ENCODE data around the gene PHETA2.
"Not testable (repeated sequence)": the region's sequence is repeated elsewhere in the genome, so short reads cannot be mapped to it uniquely, and the experiment has no call there.

PHETA2 gene

DNA sequence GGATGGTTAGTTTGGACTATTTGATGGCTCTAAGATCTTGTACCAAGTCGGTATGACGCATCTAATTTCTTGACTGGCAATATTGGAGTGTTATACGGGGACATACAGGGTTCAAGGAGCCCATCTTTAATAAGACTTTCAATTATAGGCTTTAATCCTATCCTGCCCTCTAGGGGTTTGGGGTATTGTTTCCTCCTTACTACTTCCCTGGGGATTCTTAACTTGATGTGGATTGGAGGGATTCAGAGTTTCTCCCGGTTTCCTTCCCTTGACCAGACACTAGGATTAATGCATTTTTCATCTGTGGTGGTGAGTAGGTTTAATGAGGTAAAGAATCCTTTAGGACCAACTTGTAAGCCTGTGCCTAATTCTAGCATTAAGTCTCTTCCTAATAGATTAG is 37.8 kb downstream of the PHETA2 start:
- no peak for DNase-seq

DNA sequence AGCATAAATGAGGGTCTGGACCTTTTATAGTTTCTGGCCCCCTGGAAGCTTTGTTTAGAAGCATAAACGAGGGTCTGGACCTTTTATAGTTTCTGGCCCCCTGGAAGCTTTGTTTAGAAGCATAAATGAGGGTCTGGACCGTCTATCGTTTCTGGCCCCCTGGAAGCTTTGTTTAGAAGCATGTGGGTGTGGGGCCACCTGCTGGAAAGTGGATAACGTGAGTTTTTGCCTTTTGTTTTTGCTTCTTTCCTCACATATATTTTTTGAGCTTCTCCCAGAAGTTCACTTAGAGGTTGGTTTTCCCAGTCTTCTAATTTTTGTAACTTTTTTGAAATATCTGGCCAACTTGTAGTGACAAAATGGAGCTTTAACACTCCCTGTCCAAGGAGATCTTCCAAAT is 38.7 kb downstream of the PHETA2 start:
- not testable (repeated sequence) for DNase-seq

DNA sequence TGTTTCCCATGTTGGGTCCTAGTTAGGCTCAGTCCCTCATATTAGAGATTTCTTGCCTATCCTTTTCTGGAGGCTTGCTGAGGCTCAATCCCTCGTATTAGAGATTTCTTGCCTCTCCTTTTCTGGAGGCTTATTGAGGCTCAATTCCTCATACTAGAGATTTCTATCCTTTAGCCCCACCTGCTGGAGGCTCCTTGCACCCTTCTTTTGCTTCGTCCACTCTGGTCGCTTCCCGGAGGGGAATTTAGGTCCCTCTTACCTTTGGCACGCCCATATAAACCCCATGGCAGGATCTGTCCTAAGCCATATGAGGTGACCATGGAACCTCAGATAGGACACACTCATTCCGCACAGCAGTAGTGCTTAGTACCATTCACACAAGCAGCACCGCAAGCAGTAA is 40.7 kb downstream of the PHETA2 start:
- DNase-seq: no peak

DNA sequence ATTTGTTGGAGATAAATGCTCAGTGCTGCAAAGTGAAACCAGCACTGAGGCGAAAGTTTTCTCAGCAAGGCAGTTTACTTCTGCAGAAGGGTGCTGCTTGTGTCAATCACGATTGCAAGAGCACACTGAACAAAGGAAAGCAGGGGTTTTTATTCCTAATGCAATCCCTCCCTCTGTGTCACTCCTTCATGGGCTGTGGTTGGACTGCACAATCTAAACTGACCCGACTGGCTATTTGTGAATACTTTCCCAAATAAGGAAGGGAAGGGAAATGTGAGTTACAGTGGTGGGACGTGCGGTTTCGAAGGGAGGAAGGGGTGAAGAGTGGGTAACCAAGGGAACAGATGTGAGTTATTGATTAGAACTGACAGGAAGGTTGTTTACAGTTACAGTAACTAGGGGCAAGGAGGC is 41.4 kb downstream of the PHETA2 start:
- DNase-seq: not testable (repeated sequence)

DNA sequence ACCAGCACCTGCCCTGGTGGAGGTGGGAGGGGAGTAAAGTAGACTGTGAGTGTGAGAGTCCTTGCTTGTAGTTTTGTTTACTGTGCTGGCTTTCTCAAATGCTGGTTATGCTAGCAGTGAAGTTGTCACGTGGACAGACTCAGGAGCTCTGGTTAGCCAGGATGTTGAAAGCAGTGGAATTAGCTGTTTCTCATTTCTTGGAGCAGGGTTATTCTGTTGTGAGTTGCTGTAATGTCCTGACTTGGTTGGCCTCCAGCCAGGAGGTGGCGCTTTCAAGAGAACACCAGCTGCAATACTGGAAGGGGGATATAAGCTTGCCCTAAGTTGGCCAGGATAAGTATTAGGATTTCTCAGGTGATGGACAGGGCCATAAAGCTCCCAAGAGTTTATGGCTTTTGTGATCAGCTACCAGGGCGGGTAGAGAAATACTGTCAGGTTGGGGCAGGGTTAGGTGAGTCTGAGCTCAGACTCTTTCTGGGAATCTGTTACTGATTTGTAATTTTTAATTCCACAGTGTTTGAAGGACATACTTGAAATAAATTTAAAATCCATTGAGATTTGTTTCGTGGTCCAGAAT is 42.9 kb downstream of the PHETA2 start:
- DNase-seq: no peak

DNA sequence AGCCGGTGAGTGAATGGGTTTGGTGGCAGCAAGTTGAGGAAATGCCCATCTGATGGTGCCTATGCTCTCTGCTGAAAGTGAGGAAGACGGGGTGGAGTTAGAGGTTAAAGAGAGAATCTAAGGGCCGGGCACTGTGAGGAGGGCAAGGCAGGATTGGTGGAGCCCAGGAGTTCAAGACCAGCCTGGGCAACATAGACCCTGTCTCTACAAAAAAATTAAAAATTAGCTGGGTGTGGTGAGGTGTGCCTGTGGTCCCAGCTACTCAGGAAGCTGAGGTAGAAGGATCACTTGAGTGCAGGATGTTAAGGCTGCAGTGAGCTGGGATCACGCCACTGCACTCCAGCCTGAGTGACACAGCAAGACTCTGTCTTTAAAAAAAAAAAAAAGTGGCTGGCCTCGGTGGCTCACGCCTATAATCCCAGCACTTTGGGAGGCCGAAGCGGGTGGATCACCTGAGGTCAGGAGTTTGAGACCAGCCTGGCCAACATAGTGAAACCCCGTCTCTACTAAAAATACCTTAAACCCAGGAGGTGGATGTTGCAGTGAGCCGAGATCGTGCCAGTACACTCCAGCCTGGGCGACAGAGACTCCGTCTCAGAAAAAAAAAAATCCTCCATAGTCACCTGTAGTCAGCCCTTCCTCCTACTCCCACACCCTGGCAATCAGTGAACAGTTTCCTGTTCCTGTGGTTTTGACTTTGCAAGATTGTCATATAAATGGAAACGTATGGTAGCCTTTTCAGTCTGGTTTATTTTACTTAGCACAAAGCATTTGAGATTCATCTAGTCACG is 46.4 kb downstream of the PHETA2 start:
- peak; percentile 53 for DNase-seq

DNA sequence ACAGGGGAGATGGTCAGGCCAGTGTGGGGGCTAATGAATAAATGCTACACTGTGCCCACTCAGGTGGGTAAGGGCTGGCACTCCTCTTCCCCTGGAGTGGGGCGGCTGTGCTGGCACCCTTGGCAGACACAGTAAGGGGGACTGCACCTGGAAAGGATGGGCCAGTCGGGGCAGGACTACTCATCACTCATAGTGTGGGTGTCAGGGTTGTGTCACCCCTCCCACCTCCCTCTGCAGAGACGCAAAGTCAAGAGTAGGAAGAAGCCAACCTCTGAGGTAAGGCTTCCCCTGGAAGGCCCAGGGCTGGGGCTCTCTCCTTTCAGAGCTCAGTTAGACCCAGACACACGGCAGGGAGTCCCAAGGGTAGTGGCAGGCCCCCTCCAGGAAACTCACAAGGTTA is 49.5 kb downstream of the PHETA2 start:
- not testable (repeated sequence) for DNase-seq

DNA sequence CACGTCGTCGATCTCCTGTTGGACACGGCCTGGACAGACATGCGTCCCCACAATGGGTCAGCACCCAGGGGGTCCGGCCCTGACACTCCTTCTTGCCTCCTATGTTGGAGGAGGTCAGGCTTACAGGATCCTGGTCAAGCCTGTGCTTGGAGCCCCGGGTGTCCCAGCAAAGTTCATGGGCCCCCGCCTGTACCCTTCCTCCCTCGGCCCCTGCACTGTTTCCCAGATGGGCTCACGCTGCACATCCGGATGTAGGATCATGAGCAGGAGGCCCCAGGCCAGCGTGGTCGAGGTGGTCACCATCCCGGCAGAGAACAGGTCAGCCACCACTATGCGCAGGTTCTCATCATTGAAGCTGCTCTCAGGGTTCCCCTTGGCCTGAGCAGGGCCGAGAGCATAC is 53.6 kb downstream of the PHETA2 start:
- no peak for DNase-seq

DNA sequence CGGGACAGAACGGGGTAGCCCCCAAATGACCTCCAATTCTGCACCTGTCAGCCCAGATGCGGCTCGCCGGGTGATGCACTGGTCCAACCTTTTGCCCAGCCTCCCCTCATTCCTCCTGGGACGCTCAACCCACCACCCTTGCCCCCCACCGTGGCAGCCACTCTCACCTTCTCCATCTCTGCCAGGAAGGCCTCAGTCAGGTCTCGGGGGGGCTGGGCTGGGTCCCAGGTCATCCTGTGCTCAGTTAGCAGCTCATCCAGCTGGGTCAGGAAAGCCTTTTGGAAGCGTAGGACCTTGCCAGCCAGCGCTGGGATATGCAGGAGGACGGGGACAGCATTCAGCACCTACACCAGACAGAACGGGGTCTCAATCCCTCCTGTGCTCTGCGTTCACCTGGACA is 54.0 kb downstream of the PHETA2 start:
- not testable (repeated sequence) for DNase-seq
